ENCODE results near the gene NIPA2. TPM values are rescaled to one million over a fixed set of nuclear protein-coding genes. Genes with fewer than 3 reads are reported as not detected.

Gene NIPA2
- total and polyA plus RNA-seq, 2 of the 13 experiments (the other 11 are each of a cell fraction or from before 2014, with no cell fraction given), result 29.0 to 56.2 TPM

GRCh38 chr15:22892333-22892732, 53.9 kb downstream of the NIPA2 start (continued):
- TF ChIP-seq ZNF24 (IDR thresholded peaks at IDR 0.05), result no peak
- TF ChIP-seq MTF2 (CRISPR knock-in tag; IDR thresholded peaks at IDR 0.05; ENCODE audit: borderline replicate concordance), result no peak
- TF ChIP-seq THRA (CRISPR knock-in tag; IDR thresholded peaks at IDR 0.05; ENCODE audit: borderline replicate concordance), result no peak
- TF ChIP-seq E2F5 (CRISPR knock-in tag; conservative IDR thresholded peaks at IDR 0.05), result no peak

GRCh38 chr15:22893081-22893480, 54.6 kb downstream of the NIPA2 start:
- BruUV-seq (replicated peaks), result no TSS peak
- DNase-seq (ENCODE audit: low spot score) (no peak), FAIRE-seq (no peak), ATAC-seq (no peak)
- Histone ChIP-seq H3K9ac (ENCODE audit: insufficient read depth, low read depth, low read length) (no peak overlapping the region), H3K4me2 (ENCODE audit: low read depth, low read length) (no peak overlapping the region), H3K27ac (ENCODE audit: extremely low read length, insufficient read depth, low read length) (no peak overlapping the region), H3K27me3 (ENCODE audit: control insufficient read depth in 1 of 2, insufficient read depth in 2 of 2, low read length in 2 of 2) (no peaks in the 10 kb centered on the region), H3K79me2 (ENCODE audit: insufficient read depth, low read length) (no peaks in the 10 kb centered on the region), H3K4me3 (replicated peaks in 1 of 3; ENCODE audit: insufficient read depth in 1 of 3, low read depth in 2 of 3, low read length in 3 of 3) (no peak overlapping the region), H3K9me3 (ENCODE audit: low read length) (no peaks in the 10 kb centered on the region), H4K20me1 (ENCODE audit: insufficient read depth, low read length) (no peaks in the 10 kb centered on the region), H2AFZ (ENCODE audit: low read length) (no peak overlapping the region), H3K36me3 (replicated peaks in 1 of 2; ENCODE audit: control insufficient read depth in 1 of 2, insufficient read depth in 2 of 2, low read length in 2 of 2) (peaks cover 8 to 22% of the 10 kb centered on the region in 2 experiments), H3K4me1 (ENCODE audit: insufficient read depth, low read length) (no peaks in the 10 kb centered on the region)
- WGBS (ENCODE audit: low lambda C conversion rate), result 96% methylated on average over 17 of the region's 17 CpGs
- intact Hi-C loops (cut with micrococcal nuclease; ENCODE audit: unreplicated experiment) (no loop called here), in situ Hi-C loops (cut with HindIII; ENCODE audit: extremely low pct_ligation_motif_present, low pct_unique_long_range_greater_than_20kb) (no loop called here)
- no peak for TF ChIP-seq ZBTB40 (IDR thresholded peaks at IDR 0.05)
- TF ChIP-seq ZBTB40 (CRISPR knock-in tag; IDR thresholded peaks at IDR 0.05), result no peak
- TF ChIP-seq ZC3H4 (CRISPR knock-in tag; IDR thresholded peaks at IDR 0.05; ENCODE audit: borderline replicate concordance), result no peak
- CTCF ChIA-PET (ENCODE audit: low intra/inter-chr PET ratio, low total read pairs), result no interaction called here
- POLR2A ChIA-PET, result no interaction called here
